Sigmoid colon (tissue), 7 donors: ENCODE data around the gene RAB3IL1. TPM values are rescaled to one million over a fixed set of nuclear protein-coding genes. Genes with fewer than 3 reads are reported as not detected.
A peak's percentile ranks its signal among the peaks of the same experiment; 100 is the strongest.

Experiments used
- DNase-seq: peaks from one replicate; pipeline ENCODE4 v3.0.0-alpha.2; 2019
- H3K27ac ChIP-seq, 4 donors: fragments of 200-600 bp; sonication (generic); one replicate each; pipeline ENCODE4 v1.5.1; 2016 to 2019; ENCODE audit warnings: mild to moderate bottlenecking in 1 of 4
- H3K27me3 ChIP-seq, 3 donors: fragments of 200-600 bp; sonication (generic); one replicate each; pipeline ENCODE4 v1.5.1; 2019; ENCODE audit warnings: mild to moderate bottlenecking in 1 of 3
- H3K36me3 ChIP-seq, 4 donors: fragments of 200-600 bp; sonication (generic); one replicate each; pipeline ENCODE4 v1.5.1; 2016 to 2019
- H3K4me1 ChIP-seq, 4 donors: fragments of 200-600 bp; sonication (generic); one replicate each; pipeline ENCODE4 v1.5.1; 2017 to 2019
- H3K4me3 ChIP-seq, 4 donors: fragments of 200-600 bp; sonication (generic); one replicate each; pipeline ENCODE4 v1.5.1; 2017 to 2019; ENCODE audit warnings: mild to moderate bottlenecking in 2 of 4, moderate library complexity in 1 of 4
- H3K9me3 ChIP-seq, 4 donors: fragments of 200-600 bp in 3 of 4; sonication (generic) in 3 of 4; one replicate each; pipeline versions ENCODE4 v1.5.1 to v1.6.1; 2013 to 2019
- EP300 ChIP-seq, 4 donors: sonication (generic); formaldehyde crosslinking; IDR thresholded peaks; one replicate each; pipeline ENCODE4 v1.6.1; 2017; ENCODE audit warnings: antibody characterized with exemption in 4 of 4
- POLR2A ChIP-seq, 2 donors: fragments of 450-650 bp; IDR thresholded peaks; one replicate each; pipeline ENCODE4 v1.6.1; 2016; ENCODE audit warnings: antibody characterized with exemption in 2 of 2, mild to moderate bottlenecking in 2 of 2, moderate library complexity in 2 of 2
- POLR2AphosphoS5 ChIP-seq, 4 donors: sonication (generic); formaldehyde crosslinking; IDR thresholded peaks; one replicate each; pipeline ENCODE4 v1.6.1; 2017; ENCODE audit warnings: antibody characterized with exemption in 4 of 4
- WGBS, 2 donors: extraction: QIAGEN DNeasy Blood & Tissue Kit; methylation state at CpG; one replicate each; pipeline ENCODE4 v1.1.7; 2013; 5-methylcytosine and 5-hydroxymethylcytosine counted together
- intact Hi-C: fragments of 100-400 bp; cut with DNase I; formaldehyde crosslinking; loops from one replicate; pipeline ENCODE4 v1.15.1; 2023
- polyA plus RNA-seq, 3 donors: library from polyadenylated mRNA; stranded (reverse); fragments of 200-250 nt; gene quantifications; one replicate each; pipeline ENCODE4 v1.2.3, GENCODE V29; 2013
- total RNA-seq, 4 donors: library from RNA; depleted of rRNA; stranded (reverse); fragments of >200 nt; gene quantifications; one replicate each; pipeline ENCODE4 v1.1.0, GENCODE V29; 2016
- TF ChIP-seq, protein P1 (sequence below), 4 experiments: fragments of 450-650 bp in 3 of 4; fragments of 200-600 bp in 1 of 4; IDR thresholded peaks; one replicate each; pipeline ENCODE4 v1.5.1; 2016 to 2019; ENCODE audit warnings: antibody characterized with exemption in 4 of 4, mild to moderate bottlenecking in 3 of 4, moderate library complexity in 2 of 4
- donor health status: healthy with polysubstance abuse.
- donor health status: Bipolar disorder and iron deficiency.
- donor health status: healthy.

Gene RAB3IL1
- total and polyA plus RNA-seq, 7 donors: 5.1 to 23.7 (median 18.0) TPM

DNA sequence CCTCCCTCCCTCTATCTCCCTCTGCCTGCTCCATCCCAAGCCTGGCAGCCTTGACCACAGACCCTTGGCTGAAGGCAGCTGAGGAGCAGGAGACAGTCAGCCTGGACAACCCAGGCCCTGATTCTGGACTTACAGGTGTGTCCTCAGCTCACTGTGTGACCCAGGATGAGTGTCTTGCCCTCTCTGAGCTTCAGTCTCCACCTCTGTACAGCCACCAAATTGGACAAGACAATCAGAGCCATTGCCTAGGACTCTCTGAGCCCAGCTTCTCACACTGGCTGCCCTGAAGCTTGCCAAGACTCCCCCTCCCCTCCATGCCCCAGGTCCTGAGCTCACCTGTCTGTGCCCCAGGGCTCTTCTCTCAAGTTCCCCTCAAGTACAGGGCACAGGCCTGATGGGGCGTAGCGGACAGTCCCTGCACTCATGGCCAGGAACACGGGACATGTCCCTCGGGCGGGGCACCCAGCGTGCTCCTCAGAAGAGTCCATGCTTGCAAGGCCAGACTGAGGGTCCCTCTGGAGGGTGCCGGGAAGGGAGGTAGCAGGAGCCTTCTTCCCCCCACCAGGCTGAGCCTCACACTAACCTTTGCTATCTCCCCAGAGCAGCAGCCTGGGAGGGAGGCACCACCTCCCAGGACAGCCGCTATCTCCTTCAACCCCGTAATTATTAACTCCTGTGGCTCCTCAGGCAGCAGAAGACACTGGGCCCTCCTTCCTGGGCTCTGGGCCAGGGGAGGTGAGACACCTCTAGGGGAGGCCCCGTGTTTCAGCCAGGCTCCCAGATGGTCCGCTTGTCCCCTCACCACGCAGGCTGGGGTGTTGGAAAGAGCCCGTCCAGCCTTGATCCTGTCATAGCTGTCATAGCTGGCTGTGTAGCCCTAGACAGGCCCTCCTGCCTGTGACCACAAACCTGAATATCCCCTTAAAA is 2.6 kb upstream of the RAB3IL1 start:
- 26 to 69% methylated on average over 13 of the region's 13 CpGs for WGBS, 2 donors
- intact Hi-C loops: no loop called here
- H3K36me3 ChIP-seq: no peaks in the 10 kb centered on the region
- peak overlapping the region; percentile 72 to 78 (median 76) for H3K27ac ChIP-seq
- TF ChIP-seq POLR2A (IDR thresholded peaks at IDR 0.05) (no peak), EP300 (IDR thresholded peaks at IDR 0.05) (no peak), POLR2AphosphoS5 (IDR thresholded peaks at IDR 0.05) (no peak)
- TF ChIP-seq, protein P1, sequence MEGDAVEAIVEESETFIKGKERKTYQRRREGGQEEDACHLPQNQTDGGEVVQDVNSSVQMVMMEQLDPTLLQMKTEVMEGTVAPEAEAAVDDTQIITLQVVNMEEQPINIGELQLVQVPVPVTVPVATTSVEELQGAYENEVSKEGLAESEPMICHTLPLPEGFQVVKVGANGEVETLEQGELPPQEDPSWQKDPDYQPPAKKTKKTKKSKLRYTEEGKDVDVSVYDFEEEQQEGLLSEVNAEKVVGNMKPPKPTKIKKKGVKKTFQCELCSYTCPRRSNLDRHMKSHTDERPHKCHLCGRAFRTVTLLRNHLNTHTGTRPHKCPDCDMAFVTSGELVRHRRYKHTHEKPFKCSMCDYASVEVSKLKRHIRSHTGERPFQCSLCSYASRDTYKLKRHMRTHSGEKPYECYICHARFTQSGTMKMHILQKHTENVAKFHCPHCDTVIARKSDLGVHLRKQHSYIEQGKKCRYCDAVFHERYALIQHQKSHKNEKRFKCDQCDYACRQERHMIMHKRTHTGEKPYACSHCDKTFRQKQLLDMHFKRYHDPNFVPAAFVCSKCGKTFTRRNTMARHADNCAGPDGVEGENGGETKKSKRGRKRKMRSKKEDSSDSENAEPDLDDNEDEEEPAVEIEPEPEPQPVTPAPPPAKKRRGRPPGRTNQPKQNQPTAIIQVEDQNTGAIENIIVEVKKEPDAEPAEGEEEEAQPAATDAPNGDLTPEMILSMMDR (IDR thresholded peaks at IDR 0.05): no peak
- H3K9me3 ChIP-seq: no peaks in the 10 kb centered on the region
- DNase-seq: peak; percentile 62
- peaks cover 0 to 11% (median 8%) of the 10 kb centered on the region in 3 donors for H3K27me3 ChIP-seq
- peaks cover 0 to 30% (median 24%) of the 10 kb centered on the region in 4 donors for H3K4me1 ChIP-seq
- H3K4me3 ChIP-seq: no peak overlapping the region

DNA sequence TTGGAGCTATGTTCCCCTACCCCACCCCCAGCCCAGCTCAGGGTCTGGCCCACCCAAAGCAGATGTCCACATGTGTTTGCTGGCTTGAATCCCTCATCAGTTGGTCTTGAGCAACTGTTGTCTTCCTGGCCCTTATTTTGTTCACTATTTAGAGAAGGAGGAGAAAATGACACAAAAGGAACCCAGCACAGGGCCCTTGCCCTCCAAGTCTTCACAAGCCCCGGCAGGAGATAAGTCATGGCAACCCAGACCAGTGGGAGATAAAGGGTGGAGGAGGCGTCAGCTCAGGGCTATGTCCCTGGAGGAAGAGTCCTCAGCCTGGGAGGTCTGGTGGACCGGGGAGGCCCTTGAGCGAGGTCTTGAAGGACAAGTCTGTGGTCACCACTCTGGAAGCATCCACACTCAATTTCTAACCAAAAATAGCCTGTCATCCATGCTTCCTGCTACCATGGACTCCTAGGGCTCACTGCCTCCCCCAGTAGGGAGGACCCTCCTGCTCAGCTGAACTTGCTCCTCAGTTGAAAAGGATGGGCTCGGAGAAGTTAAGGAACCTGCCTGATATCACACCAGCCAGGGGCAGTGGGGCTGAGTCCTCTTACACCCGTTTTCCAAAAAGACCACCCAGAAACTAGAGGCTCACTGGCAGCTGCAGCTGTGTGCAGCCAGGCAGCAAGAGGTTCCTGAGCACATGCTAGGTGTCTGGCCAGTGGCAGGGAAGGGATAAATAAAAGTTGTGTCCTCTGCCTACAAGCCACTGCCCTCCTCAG is 1.8 kb upstream of the RAB3IL1 start:
- Histone ChIP-seq H3K27me3 (peaks cover 0 to 11% (median 8%) of the 10 kb centered on the region in 3 donors), H3K27ac (peak overlapping the region; percentile 72 to 78 (median 76)), H3K4me1 (peaks cover 0 to 30% (median 24%) of the 10 kb centered on the region in 4 donors), H3K4me3 (no peak overlapping the region), H3K9me3 (no peaks in the 10 kb centered on the region), H3K36me3 (no peaks in the 10 kb centered on the region)
- intact Hi-C loops: no loop called here
- TF ChIP-seq, protein P1 (IDR thresholded peaks at IDR 0.05): no peak
- TF ChIP-seq POLR2AphosphoS5 (IDR thresholded peaks at IDR 0.05) (no peak), EP300 (IDR thresholded peaks at IDR 0.05) (no peak)
- DNase-seq: peak; percentile 78
- 72 to 74% methylated on average over 6 of the region's 6 CpGs for WGBS, 2 donors

DNA sequence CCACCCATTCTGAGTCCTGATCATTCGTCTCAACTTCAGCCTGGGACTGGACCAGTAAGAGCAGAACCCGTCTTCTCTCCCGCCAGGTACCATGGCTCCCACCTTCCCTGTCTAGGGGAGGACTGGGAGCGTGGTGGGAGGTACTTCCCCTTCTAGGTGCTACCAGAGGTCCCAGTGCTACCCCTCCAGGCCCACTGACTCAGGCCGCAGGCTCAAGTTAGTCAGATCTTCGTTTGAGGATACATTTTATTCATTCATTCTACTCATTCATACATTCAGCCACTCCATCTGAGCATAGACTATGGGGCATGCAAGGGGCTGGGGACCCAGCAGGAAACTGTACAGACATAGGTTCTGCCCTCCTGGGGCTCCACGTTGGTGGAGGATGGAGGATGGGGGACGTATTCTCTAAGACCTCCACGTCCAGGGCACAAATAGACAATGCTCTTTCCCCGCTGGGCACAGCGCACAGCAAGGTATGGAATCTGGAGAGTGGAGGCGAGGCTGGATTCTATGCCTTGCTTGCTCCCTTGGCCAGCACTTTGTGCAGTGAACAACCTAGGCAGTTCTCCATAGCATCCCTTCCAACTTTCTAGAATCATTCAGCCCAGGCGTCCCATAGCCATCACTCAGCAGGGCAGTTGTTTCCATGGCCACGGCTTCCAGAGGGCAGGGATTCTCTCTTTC is 1.0 kb upstream of the RAB3IL1 start:
- WGBS, 2 donors: 65 to 77% methylated on average over 14 of the region's 14 CpGs
- TF ChIP-seq, protein P1 (IDR thresholded peaks at IDR 0.05): no peak
- TF ChIP-seq EP300 (IDR thresholded peaks at IDR 0.05) (no peak), POLR2AphosphoS5 (IDR thresholded peaks at IDR 0.05) (no peak), POLR2A (IDR thresholded peaks at IDR 0.05) (no peak)
- Histone ChIP-seq H3K4me1 (peaks cover 0 to 29% (median 25%) of the 10 kb centered on the region in 4 donors), H3K9me3 (no peaks in the 10 kb centered on the region), H3K36me3 (no peaks in the 10 kb centered on the region), H3K27ac (peak overlapping the region; percentile 72 to 78 (median 76)), H3K4me3 (peak overlapping the region in 2 of 4 donors; percentile 40 to 65), H3K27me3 (peaks cover 0 to 11% (median 8%) of the 10 kb centered on the region in 3 donors)
- DNase-seq: peak; percentile 64
- intact Hi-C loops: no loop called here

DNA sequence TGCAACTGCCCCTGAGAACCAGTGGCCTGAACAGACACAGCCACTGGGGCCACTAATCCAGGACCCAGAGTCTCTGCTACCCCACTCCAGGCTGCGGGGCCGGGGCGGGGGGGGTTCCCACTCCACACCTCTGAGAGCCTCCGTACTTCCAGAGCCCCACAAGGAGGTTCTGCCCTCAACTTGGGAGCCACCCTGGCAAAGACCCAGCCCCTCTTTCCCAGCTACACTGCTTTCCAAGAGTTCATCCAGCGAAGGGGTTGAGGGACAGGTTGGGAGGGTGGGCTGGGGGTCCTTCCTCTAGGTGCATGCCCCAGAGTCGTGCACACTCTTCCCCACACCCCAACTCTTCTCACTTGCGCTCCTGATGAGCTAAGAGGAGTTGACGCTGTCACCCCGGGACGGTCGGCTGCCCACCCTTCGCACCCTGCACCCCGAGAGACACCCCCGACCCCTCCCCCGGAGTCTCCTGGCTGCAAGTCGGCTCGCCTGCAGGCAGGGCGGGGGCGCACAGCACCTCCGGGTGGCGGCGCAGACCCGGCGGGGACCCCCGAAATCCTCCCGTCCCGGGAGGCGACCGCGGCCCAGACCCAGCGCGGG is 531 bp downstream of the RAB3IL1 start:
- Histone ChIP-seq H3K27me3 (peaks cover 0 to 11% (median 8%) of the 10 kb centered on the region in 3 donors), H3K4me1 (peaks cover 0 to 35% (median 22%) of the 10 kb centered on the region in 4 donors), H3K4me3 (peak overlapping the region; percentile 40 to 82 (median 65)), H3K36me3 (no peaks in the 10 kb centered on the region), H3K27ac (peak overlapping the region; percentile 72 to 78 (median 76)), H3K9me3 (no peaks in the 10 kb centered on the region)
- peak; percentile 75 for DNase-seq
- TF ChIP-seq EP300 (IDR thresholded peaks at IDR 0.05) (no peak), POLR2A (IDR thresholded peaks at IDR 0.05) (no peak), POLR2AphosphoS5 (IDR thresholded peaks at IDR 0.05) (no peak)
- TF ChIP-seq, protein P1 (IDR thresholded peaks at IDR 0.05): no peak
- WGBS, 2 donors: 4 to 7% methylated on average over 32 of the region's 32 CpGs
- intact Hi-C loops: no loop called here
